GM18505 (cell line): ENCODE data around the gene SMG6.
"Not testable (repeated sequence)": the region's sequence is repeated elsewhere in the genome, so short reads cannot be mapped to it uniquely, and the experiment has no call there.

Source experiments
- ATAC-seq: cut with Tn5 transposase; IDR thresholded peaks from one replicate; pipeline ENCODE4 v1.9.1; 2021; ENCODE audit not compliant: unreplicated experiment
- POLR2A ChIP-seq: IDR thresholded peaks from 4 replicates; pipeline ENCODE4 v1.6.1; 2011; ENCODE audit warnings: borderline replicate concordance; ENCODE audit not compliant: insufficient read depth, insufficient read length; ENCODE audit errors: extremely low read depth

The SMG6 gene

GRCh38 chr17:2289878-2290478 lies 13.6 kb downstream of the SMG6 start:
- ATAC-seq, result no peak
- no peak for TF ChIP-seq POLR2A

- no peak for TF ChIP-seq POLR2A
- no peak for ATAC-seq
These were observed 20.3 kb downstream of the SMG6 start for GRCh38 chr17:2283302-2283701.

GRCh38 chr17:2282297-2282873 lies 21.2 kb downstream of the SMG6 start:
- TF ChIP-seq POLR2A, result no peak
- no peak for ATAC-seq

DNA sequence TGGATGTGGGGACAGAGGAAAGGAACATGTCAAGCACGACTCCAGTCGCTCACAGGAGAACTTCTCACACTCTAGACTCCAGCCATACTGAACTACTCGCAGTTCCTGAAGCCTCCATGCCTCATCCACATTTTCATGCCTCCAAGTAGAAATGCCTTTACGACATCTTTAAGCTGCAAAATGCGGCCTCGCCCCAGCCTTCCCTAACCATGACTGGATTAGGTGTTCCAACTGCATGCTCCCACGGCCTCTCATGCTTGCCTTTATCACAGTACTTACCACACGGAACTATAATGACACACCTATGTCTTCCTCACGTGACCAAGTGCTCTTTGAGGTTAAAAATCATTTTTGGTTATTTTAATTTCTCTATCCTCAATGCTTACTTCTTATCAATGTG lies 23.9 kb downstream of the SMG6 start:
- ATAC-seq, result no peak
- TF ChIP-seq POLR2A, result no peak

DNA sequence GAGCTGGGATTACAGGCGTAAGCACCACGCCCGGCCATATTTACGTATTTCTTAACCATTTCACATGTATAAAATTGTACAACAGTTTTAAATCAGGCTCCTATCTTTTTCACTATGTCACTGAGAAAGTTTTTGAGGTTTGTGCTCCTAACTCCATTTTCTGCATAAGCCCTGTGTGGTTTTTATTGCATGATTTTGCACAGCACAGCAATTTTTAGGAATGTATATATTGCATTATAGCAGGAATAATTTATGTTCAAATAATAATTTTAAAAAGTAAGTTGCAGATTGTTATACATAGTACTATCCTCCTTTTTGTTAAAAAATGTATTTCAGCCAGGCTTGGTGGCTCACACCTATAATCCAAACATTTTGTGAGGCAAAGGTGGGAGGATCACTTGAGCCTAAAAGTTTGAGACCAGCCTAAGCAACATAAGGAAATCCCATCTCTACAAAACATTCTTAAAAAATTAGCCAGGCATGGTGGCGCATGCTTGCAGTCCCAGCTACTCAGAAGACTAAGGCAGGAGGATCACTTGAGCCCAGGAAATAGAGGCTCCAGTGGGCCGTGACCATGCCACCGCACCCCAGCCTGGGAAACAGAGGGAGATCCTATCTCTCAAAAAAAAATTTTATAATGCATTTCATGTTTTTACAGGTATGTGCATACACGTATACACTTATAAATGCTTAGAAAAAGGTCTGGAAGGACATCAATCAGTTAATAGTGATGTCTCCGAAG lies 26.0 kb downstream of the SMG6 start:
- ATAC-seq, result no peak
- no peak for TF ChIP-seq POLR2A

GRCh38 chr17:2275722-2276121 lies 27.9 kb downstream of the SMG6 start:
- ATAC-seq, result no peak
- TF ChIP-seq POLR2A, result no peak

DNA sequence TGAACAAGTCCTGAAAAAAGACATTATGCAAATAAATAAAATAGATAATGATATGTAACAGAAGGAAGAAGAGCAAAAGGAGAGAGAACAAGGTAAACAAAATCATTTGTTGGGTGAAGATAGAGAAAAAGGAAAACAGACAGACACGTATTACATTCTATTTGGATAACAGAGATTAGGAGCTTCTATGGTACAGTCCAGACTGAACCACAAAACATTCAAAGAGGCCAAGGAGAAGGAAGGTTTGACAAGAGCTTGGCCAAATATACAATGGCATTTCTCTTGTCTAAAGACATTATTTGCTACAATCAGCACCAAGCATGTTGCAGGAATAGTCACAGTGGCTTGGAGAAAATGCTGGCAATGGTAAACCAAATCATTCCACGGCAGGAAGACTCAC lies 29.2 kb downstream of the SMG6 start:
- ATAC-seq, result no peak
- TF ChIP-seq POLR2A, result no peak

GRCh38 chr17:2271985-2272702 lies 31.4 kb downstream of the SMG6 start:
- no peak for ATAC-seq
- no peak for TF ChIP-seq POLR2A

DNA sequence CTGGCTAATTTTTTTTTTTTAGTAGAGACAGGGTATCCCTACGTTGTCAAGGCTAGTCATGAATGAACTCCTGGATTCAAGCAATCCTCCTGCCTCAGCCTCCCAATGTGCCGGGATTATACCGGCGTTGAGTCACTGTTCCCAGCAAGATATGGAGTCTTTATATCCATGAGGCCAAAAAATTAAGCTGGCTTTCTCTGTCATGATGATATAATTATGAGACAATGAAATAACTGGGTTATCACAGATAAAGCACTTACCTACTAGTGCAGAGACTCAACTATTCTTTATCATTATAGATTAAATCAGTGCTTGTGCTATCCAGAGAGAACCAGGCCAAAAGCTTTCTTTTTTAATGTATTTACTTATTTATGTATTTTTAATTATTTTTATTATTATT lies 36.2 kb downstream of the SMG6 start:
- no peak for ATAC-seq
- TF ChIP-seq POLR2A, result no peak

GRCh38 chr17:2266865-2267228 lies 36.7 kb downstream of the SMG6 start:
- no peak for TF ChIP-seq POLR2A
- no peak for ATAC-seq

GRCh38 chr17:2266045-2266864 lies 37.3 kb downstream of the SMG6 start:
- no peak for ATAC-seq
- TF ChIP-seq POLR2A, result peak; percentile 53

DNA sequence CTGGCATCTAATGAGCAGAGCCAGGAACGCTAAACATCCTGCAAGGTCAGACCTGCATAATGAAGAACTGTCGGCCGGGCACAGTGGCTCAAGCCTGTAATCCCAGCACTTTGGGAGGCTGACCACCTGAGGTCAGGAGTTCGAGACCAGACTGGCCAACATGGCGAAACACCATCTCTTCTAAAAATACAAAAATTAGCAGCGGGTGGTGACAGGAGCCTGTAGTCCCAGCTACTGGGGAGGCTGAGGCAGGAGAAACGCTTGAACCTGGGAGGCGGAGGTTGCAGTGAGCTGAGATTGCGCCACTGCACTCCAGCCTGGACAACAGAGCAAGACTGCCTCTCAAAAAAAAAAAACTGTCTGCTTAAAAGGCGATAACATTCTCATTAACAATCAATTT lies 38.4 kb downstream of the SMG6 start:
- not testable (repeated sequence) for ATAC-seq
